ENCODE data around the gene KRT4.

Gene KRT4

DNA sequence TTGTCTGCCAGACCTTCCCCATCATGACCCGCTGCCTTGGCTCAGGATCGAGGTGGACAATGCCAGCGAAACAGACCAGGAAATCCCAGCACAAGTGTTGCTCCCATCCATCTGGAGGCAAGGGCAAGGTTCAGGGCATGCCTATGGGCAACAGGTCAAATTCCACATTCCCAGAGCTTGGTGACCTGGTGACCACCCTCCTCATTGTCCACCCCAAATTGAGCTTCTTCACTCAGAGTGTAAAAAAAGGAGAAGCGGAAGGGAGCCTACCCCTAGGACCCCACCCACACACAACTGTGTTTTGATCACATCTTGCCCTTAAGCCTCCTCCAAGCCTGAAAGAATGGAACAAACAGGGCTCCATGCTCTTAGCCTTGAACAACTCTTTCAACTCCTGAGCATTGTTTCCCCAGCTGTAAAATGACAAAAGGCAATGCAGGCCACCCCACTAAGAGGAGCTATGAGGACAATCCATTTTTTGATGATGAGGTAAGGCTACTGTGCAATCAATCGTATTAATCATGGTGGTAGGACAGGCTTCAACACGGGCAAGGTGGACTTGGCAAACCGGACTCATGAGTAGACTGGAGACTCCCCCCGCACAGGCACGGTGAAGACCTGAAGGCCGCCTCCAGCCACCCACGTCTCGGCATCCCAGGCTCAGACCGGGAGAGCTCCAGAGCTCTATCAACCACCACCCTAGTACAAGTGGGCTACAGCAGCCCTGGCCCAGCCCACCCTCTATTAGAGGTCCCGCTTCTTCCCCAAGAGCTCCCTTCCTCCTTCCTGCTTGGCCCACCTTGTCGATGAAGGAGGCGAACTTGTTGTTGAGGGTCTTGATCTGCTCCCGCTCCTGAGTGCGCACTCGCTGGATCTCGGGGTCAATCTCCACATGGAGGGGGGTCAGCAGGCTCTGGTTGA is 19.3 kb upstream of the KRT4 start:
- Histone ChIP-seq H4K20me1 (no peaks in the 10 kb centered on the region; a peak in 1 of 22 replicates), H3K27me3 (no peaks in the 10 kb centered on the region), H3K9me3 (replicated peaks in 1 of 11) (no peaks in the 10 kb centered on the region), H3K4me2 (peak overlapping the region in 4 of 11 experiments; percentile 10 to 81 (median 58); a peak in 6 of 22 replicates), H3K4me3 (no peak overlapping the region), H3K4me1 (peaks cover 11 to 73% (median 40%) of the 10 kb centered on the region in 10 experiments), H3K27ac (0 out of 22 replicates have a peak overlapping the region, but pooled peaks of 1 of the 11 experiments have one; percentile 65), H3K36me3 (no peaks in the 10 kb centered on the region), H3K9ac (no peak overlapping the region)
- no peak for TF ChIP-seq Cebpa-rat (IDR thresholded peaks at IDR 0.05)

- no peak overlapping the region for H3K27ac ChIP-seq
- H3K9ac ChIP-seq, result no peak overlapping the region
- no peak overlapping the region; a peak in 2 of 22 replicates for H3K4me2 ChIP-seq
- H3K36me3 ChIP-seq, result no peaks in the 10 kb centered on the region
- H3K4me3 ChIP-seq, result no peak overlapping the region
- peaks cover 8 to 73% (median 35%) of the 10 kb centered on the region in 10 experiments for H3K4me1 ChIP-seq
- no peaks in the 10 kb centered on the region; a peak in 1 of 22 replicates for H4K20me1 ChIP-seq
- TF ChIP-seq Cebpa-rat (IDR thresholded peaks at IDR 0.05), result no peak
- H3K9me3 ChIP-seq (replicated peaks in 1 of 11), result no peaks in the 10 kb centered on the region
- H3K27me3 ChIP-seq, result no peaks in the 10 kb centered on the region
Measured at GRCh38 chr12:52832451-52832850, 18.5 kb upstream of the KRT4 start.

- H4K20me1 ChIP-seq, result no peaks in the 10 kb centered on the region; a peak in 1 of 22 replicates
- TF ChIP-seq Cebpa-rat (IDR thresholded peaks at IDR 0.05), result no peak
- H3K27ac ChIP-seq, result no peak overlapping the region
- H3K36me3 ChIP-seq, result no peaks in the 10 kb centered on the region
- peaks cover 3 to 62% (median 23%) of the 10 kb centered on the region in 10 experiments; a peak in 19 of 20 replicates for H3K4me1 ChIP-seq
- no peaks in the 10 kb centered on the region for H3K27me3 ChIP-seq
- H3K4me3 ChIP-seq, result no peak overlapping the region
- no peak overlapping the region for H3K9ac ChIP-seq
- no peak overlapping the region for H3K4me2 ChIP-seq
- H3K9me3 ChIP-seq (replicated peaks in 1 of 11), result no peaks in the 10 kb centered on the region
Measured at GRCh38 chr12:52831251-52831650, 17.3 kb upstream of the KRT4 start.

DNA sequence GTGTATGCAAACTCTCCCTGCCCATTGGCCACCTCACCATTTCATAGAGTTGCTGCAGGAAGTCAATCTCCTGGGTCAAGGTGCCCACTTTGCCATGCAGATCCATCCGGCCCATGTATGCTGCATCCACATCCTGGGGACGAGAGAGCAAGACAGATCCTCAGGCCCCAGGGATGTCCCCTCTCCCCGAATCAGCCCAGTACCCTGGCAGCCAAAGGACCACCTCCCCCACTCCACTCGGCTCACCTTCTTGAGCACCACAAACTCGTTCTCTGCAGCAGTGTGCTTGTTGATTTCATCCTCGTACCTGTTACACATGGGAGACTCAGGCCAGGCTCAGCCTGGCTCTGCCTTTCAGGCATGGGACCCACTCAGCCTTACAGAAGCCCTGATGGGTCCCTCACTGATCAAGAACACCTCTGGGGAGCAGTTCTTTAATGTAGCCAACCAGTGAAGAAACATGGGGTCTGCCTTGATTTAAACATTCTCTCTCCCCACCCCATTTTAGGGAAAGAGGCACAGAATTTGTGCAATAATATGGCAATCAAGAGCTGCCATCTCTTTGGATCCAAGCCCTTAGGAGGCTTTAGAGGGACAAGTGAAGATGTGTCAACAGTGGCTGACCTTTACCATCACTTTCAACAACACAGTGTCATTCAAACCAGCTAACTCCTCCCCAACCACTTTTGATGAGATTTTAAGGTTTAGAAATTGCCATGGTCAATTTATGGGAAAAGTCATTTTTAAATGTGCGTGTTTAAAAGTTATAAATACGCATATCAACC is 16.3 kb upstream of the KRT4 start:
- no peak overlapping the region for H3K27ac ChIP-seq
- no peak overlapping the region for H3K9ac ChIP-seq
- no peaks in the 10 kb centered on the region for H3K36me3 ChIP-seq
- H3K27me3 ChIP-seq, result no peaks in the 10 kb centered on the region
- H3K4me2 ChIP-seq, result no peak overlapping the region
- no peaks in the 10 kb centered on the region for H3K9me3 ChIP-seq (replicated peaks in 1 of 11)
- TF ChIP-seq Cebpa-rat (IDR thresholded peaks at IDR 0.05), result no peak
- no peaks in the 10 kb centered on the region for H4K20me1 ChIP-seq
- H3K4me1 ChIP-seq, result peaks cover 0 to 51% (median 12%) of the 10 kb centered on the region in 10 experiments; a peak in 14 of 20 replicates
- H3K4me3 ChIP-seq, result no peak overlapping the region

GRCh38 chr12:52828591-52829021 is 14.7 kb upstream of the KRT4 start:
- H3K4me2 ChIP-seq, result peak overlapping the region in 6 of 11 experiments; percentile 16 to 72 (median 44); a peak in 10 of 22 replicates
- H3K9ac ChIP-seq, result no peak overlapping the region
- H4K20me1 ChIP-seq, result no peaks in the 10 kb centered on the region; a peak in 1 of 22 replicates
- peak overlapping the region in 3 of 11 experiments; percentile 4 to 28 (median 8); a peak in 3 of 22 replicates for H3K27ac ChIP-seq
- no peak for TF ChIP-seq Cebpa-rat (IDR thresholded peaks at IDR 0.05)
- no peaks in the 10 kb centered on the region for H3K9me3 ChIP-seq (replicated peaks in 1 of 11)
- H3K36me3 ChIP-seq, result no peaks in the 10 kb centered on the region
- H3K4me1 ChIP-seq, result peaks cover 0 to 36% (median 9%) of the 10 kb centered on the region in 10 experiments; a peak in 10 of 20 replicates
- H3K4me3 ChIP-seq, result no peak overlapping the region
- H3K27me3 ChIP-seq, result no peaks in the 10 kb centered on the region

- no peak for TF ChIP-seq Cebpa-rat (IDR thresholded peaks at IDR 0.05)
- H3K27ac ChIP-seq, result peak overlapping the region in 1 of 11 experiments; percentile 4; a peak in 2 of 22 replicates
- no peaks in the 10 kb centered on the region for H3K9me3 ChIP-seq (replicated peaks in 1 of 11)
- no peak overlapping the region for H3K4me3 ChIP-seq
- H3K4me1 ChIP-seq, result peaks cover 0 to 31% (median 9%) of the 10 kb centered on the region in 10 experiments; a peak in 10 of 20 replicates
- peak overlapping the region in 6 of 11 experiments; percentile 16 to 72 (median 44); a peak in 9 of 22 replicates for H3K4me2 ChIP-seq
- no peaks in the 10 kb centered on the region for H3K27me3 ChIP-seq
- H3K9ac ChIP-seq, result no peak overlapping the region
- no peaks in the 10 kb centered on the region for H3K36me3 ChIP-seq
- H4K20me1 ChIP-seq, result no peaks in the 10 kb centered on the region; a peak in 1 of 22 replicates
Measured at GRCh38 chr12:52828156-52828555, 14.2 kb upstream of the KRT4 start.

- peak overlapping the region in 3 of 11 experiments; percentile 41 to 72 (median 57); a peak in 5 of 22 replicates for H3K4me2 ChIP-seq
- H3K9ac ChIP-seq, result no peak overlapping the region
- TF ChIP-seq Cebpa-rat (IDR thresholded peaks at IDR 0.05), result no peak
- H3K4me1 ChIP-seq, result peaks cover 0 to 27% (median 8%) of the 10 kb centered on the region in 10 experiments; a peak in 9 of 20 replicates
- H3K4me3 ChIP-seq, result no peak overlapping the region
- no peaks in the 10 kb centered on the region; a peak in 1 of 22 replicates for H4K20me1 ChIP-seq
- H3K36me3 ChIP-seq, result no peaks in the 10 kb centered on the region
- no peak overlapping the region for H3K27ac ChIP-seq
- no peaks in the 10 kb centered on the region for H3K27me3 ChIP-seq
- H3K9me3 ChIP-seq (replicated peaks in 1 of 11), result no peaks in the 10 kb centered on the region
Measured at GRCh38 chr12:52827499-52828090, 13.7 kb upstream of the KRT4 start.

DNA sequence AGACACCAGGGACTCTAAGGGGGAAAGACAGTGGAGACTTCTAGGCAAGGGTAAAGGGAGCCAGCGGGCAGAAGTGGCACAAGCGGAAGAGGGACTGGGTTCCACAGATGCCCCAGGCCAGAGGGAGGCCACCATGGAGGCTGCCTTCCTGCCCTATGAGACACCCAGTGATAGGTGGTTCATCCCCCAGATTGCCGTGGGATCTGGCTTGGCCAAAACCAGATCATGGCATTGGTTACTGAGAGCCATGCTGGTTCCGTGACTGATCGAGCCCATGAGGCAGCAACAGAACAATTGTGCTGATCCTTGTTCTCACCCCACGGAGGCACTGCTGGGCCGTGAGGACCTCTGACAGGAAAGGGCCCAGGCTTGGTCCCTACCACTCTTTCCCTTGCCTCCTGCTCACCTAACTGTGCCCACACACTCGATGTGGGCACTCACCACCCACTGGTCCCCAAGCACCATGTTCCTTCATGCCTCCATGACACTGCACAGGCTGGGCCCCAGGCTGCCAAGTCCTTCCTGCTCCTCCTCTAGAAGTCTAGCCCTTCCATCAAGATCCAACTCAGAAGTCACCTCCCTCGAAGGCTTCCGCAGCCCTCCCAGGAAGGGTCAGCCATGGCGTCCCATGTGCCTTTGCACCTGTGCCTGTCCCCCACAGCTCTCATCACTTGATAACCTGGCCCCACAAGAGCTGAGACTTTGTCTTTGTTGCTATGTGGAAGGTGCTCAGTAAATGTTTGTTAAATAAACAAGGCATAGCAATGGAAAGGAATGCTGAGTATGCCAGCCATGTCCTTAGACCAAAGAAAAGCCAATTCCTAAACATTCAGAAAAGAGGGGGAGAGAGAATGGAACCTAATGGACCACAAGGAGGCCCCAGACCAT is 12.9 kb upstream of the KRT4 start:
- TF ChIP-seq Cebpa-rat (IDR thresholded peaks at IDR 0.05), result no peak
- H4K20me1 ChIP-seq, result no peaks in the 10 kb centered on the region; a peak in 1 of 22 replicates
- H3K9me3 ChIP-seq (replicated peaks in 1 of 11), result no peaks in the 10 kb centered on the region
- H3K27me3 ChIP-seq, result no peaks in the 10 kb centered on the region
- H3K4me3 ChIP-seq, result no peak overlapping the region
- H3K27ac ChIP-seq, result no peak overlapping the region
- peaks cover 0 to 27% (median 8%) of the 10 kb centered on the region in 10 experiments; a peak in 9 of 20 replicates for H3K4me1 ChIP-seq
- no peak overlapping the region for H3K9ac ChIP-seq
- no peaks in the 10 kb centered on the region for H3K36me3 ChIP-seq
- H3K4me2 ChIP-seq, result no peak overlapping the region; a peak in 1 of 22 replicates
